Calu3 (cell line): Measurements from ENCODE around the gene ESR1. TPM values are rescaled to one million over a fixed set of nuclear protein-coding genes. Genes with fewer than 3 reads are reported as not detected.

Experiments used
- BruUV-seq: library from RNA; stranded (reverse); fragments of 400-500 nt; replicated peaks from 2 replicates; lab custom pipeline; 2021; lab: Mats Ljungman, UMichigan
- CTCF ChIA-PET: fragments of 300-600 bp; sonication (Branson Sonifier 250); formaldehyde crosslinking; loops from one replicate; lab custom pipeline; 2022; ENCODE audit warnings: antibody characterized with exemption; lab: Charles Lee
- DNase-seq: peaks from one replicate; pipeline ENCODE4 v3.0.0; 2022
- H3K27ac Mint-ChIP-seq: one replicate; pipeline ENCODE4 v1.8.0; 2022; ENCODE audit warnings: mixed read lengths; ENCODE audit not compliant: unreplicated experiment
- H3K27me3 Mint-ChIP-seq: one replicate; pipeline ENCODE4 v1.8.0; 2022; ENCODE audit warnings: mixed read lengths; ENCODE audit not compliant: unreplicated experiment
- H3K36me3 Mint-ChIP-seq: one replicate; pipeline ENCODE4 v1.8.0; 2022; ENCODE audit warnings: mild to moderate bottlenecking, moderate library complexity, mixed read lengths; ENCODE audit not compliant: insufficient read depth, unreplicated experiment
- H3K4me1 Mint-ChIP-seq: one replicate; pipeline ENCODE4 v1.8.0; 2022; ENCODE audit warnings: mild to moderate bottlenecking, low read depth, mixed read lengths; ENCODE audit not compliant: unreplicated experiment
- H3K4me3 Mint-ChIP-seq: one replicate; pipeline ENCODE4 v1.8.0; 2022; ENCODE audit warnings: mild to moderate bottlenecking, low read depth, moderate library complexity, mixed read lengths; ENCODE audit not compliant: unreplicated experiment
- H3K9me3 Mint-ChIP-seq: one replicate; pipeline ENCODE4 v1.8.0; 2022; ENCODE audit warnings: low read depth, mixed read lengths; ENCODE audit not compliant: unreplicated experiment
- CTCF ChIP-seq: fragments of 200-600 bp; IDR thresholded peaks from one replicate; pipeline ENCODE4 v1.8.0; 2022; ENCODE audit warnings: antibody characterized with exemption; ENCODE audit not compliant: unreplicated experiment
- intact Hi-C: fragments of 100-400 bp; cut with micrococcal nuclease; formaldehyde crosslinking; loops from one replicate; pipeline ENCODE4 v1.10.0; 2022; ENCODE audit not compliant: unreplicated experiment
- total RNA-seq: library from RNA; stranded (reverse); gene quantifications from 2 replicates; pipeline ENCODE4 v1.2.3, GENCODE V29; 2022

The ESR1 gene
- total RNA-seq, 1 experiment from 2014 or later, result 0.50 TPM

GRCh38 chr6:152091851-152092341 lies 284.4 kb downstream of the ESR1 start:
- H3K4me3 Mint-ChIP-seq, result no peak overlapping the region
- no peak overlapping the region for H3K27ac Mint-ChIP-seq
- CTCF ChIA-PET, result no interaction called here
- no peaks in the 10 kb centered on the region for H3K27me3 Mint-ChIP-seq
- no peak for TF ChIP-seq CTCF
- peaks cover 32% of the 10 kb centered on the region for H3K4me1 Mint-ChIP-seq
- H3K9me3 Mint-ChIP-seq, result no peaks in the 10 kb centered on the region
- DNase-seq, result no peak
- intact Hi-C loops, result no loop called here
- BruUV-seq, result no TSS peak
- H3K36me3 Mint-ChIP-seq, result peaks cover 5% of the 10 kb centered on the region

- Mint-ChIP-seq H3K4me3 (no peak overlapping the region), H3K27me3 (no peaks in the 10 kb centered on the region), H3K27ac (no peak overlapping the region), H3K9me3 (no peaks in the 10 kb centered on the region), H3K36me3 (peaks cover 5% of the 10 kb centered on the region), H3K4me1 (peaks cover 46% of the 10 kb centered on the region)
- BruUV-seq, result no TSS peak
- intact Hi-C loops, result no loop called here
- DNase-seq, result no peak
- CTCF ChIA-PET, result no interaction called here
- no peak for TF ChIP-seq CTCF
These were observed 286.2 kb downstream of the ESR1 start for GRCh38 chr6:152093711-152094110.

GRCh38 chr6:152094276-152094675 lies 286.8 kb downstream of the ESR1 start:
- Mint-ChIP-seq H3K4me1 (peaks cover 46% of the 10 kb centered on the region), H3K9me3 (no peaks in the 10 kb centered on the region), H3K27me3 (no peaks in the 10 kb centered on the region), H3K27ac (peak overlapping the region; percentile 86), H3K36me3 (peaks cover 5% of the 10 kb centered on the region), H3K4me3 (no peak overlapping the region)
- TF ChIP-seq CTCF, result no peak
- CTCF ChIA-PET, result no interaction called here
- intact Hi-C loops, result no loop called here
- DNase-seq, result no peak
- no TSS peak for BruUV-seq

- TF ChIP-seq CTCF, result no peak
- DNase-seq, result peak; percentile 75
- Mint-ChIP-seq H3K36me3 (peaks cover 5% of the 10 kb centered on the region), H3K27me3 (no peaks in the 10 kb centered on the region), H3K27ac (peak overlapping the region; percentile 86), H3K4me1 (peaks cover 48% of the 10 kb centered on the region), H3K4me3 (no peak overlapping the region), H3K9me3 (no peaks in the 10 kb centered on the region)
- intact Hi-C loops, result no loop called here
- BruUV-seq, result no TSS peak
- CTCF ChIA-PET, result interaction anchor here (1.0 kb wide), 1 partner anchor 330 kb away, joined by 3 read pairs; no protein-coding TSS in a partner anchor
These were observed 287.6 kb downstream of the ESR1 start for GRCh38 chr6:152094992-152095592.
